NCI-H187 treated with DMSO at 0.1 percent for 48 hours (cell line): ENCODE results near the gene HOXD12.

Experiments used
- DNase-seq: peaks from one replicate; lab custom pipeline; 2025; lab: John Stamatoyannopoulos, UW

HOXD12 gene

GRCh38 chr2:176093145-176093897, 6.3 kb upstream of the HOXD12 start:
- DNase-seq = no peak

- DNase-seq = no peak
These were observed 5.7 kb upstream of the HOXD12 start for GRCh38 chr2:176093898-176094249.

GRCh38 chr2:176094349-176094748, 5.2 kb upstream of the HOXD12 start:
- no peak for DNase-seq

GRCh38 chr2:176095421-176095820, 4.2 kb upstream of the HOXD12 start:
- no peak for DNase-seq

- DNase-seq = no peak
These were observed 3.2 kb upstream of the HOXD12 start for GRCh38 chr2:176096243-176096985.

GRCh38 chr2:176096986-176097819, 2.4 kb upstream of the HOXD12 start:
- DNase-seq = no peak

GRCh38 chr2:176097820-176098365, 1.7 kb upstream of the HOXD12 start:
- DNase-seq = no peak

- DNase-seq = no peak
These were observed 1.0 kb upstream of the HOXD12 start for GRCh38 chr2:176098366-176099158.

GRCh38 chr2:176099159-176099727, 352 bp upstream of the HOXD12 start:
- DNase-seq = no peak

GRCh38 chr2:176100547-176101140, 1.0 kb downstream of the HOXD12 start:
- DNase-seq = no peak

GRCh38 chr2:176101216-176101830, 1.7 kb downstream of the HOXD12 start:
- no peak for DNase-seq

- no peak for DNase-seq
These were observed 2.2 kb downstream of the HOXD12 start for GRCh38 chr2:176101842-176102241.

- DNase-seq = no peak
These were observed 2.8 kb downstream of the HOXD12 start for GRCh38 chr2:176102309-176102866.

GRCh38 chr2:176103194-176103593, 3.6 kb downstream of the HOXD12 start:
- no peak for DNase-seq

GRCh38 chr2:176103742-176104315, 4.2 kb downstream of the HOXD12 start:
- no peak for DNase-seq

GRCh38 chr2:176104316-176105077, 4.9 kb downstream of the HOXD12 start:
- no peak for DNase-seq

GRCh38 chr2:176105078-176105729, 5.6 kb downstream of the HOXD12 start:
- DNase-seq = no peak
